H1 (cell line): ENCODE data around the gene EVC2. TPM values are rescaled to one million over a fixed set of nuclear protein-coding genes. Genes with fewer than 3 reads are reported as not detected.

ENCODE experiments used
- CTCF ChIA-PET: fragments of 300-600 bp; sonication (Branson Sonifier 250); formaldehyde crosslinking; loops from one replicate; lab custom pipeline; 2021; ENCODE audit not compliant: partially characterized antibody; lab: Charles Lee
- POLR2A ChIA-PET: fragments of 300-600 bp; sonication (Branson Sonifier 250); formaldehyde crosslinking; loops from one replicate; lab custom pipeline; 2021; ENCODE audit warnings: inconsistent platforms; ENCODE audit not compliant: partially characterized antibody; lab: Charles Lee
- DNase-seq, 2 experiments: peaks; one replicate each; pipeline versions ENCODE4 v3.0.0 to v3.0.0-alpha.2; 2010 to 2022; ENCODE audit warnings: low spot score in 2 of 2, low read depth in 1 of 2, mixed read lengths in 1 of 2
- FAIRE-seq: peaks from 2 replicates; lab custom pipeline; 2011; peaks lifted over from hg19 to GRCh38; lab: Jason Lieb, UNC
- H2AFZ ChIP-seq: 2 replicates; pipeline ENCODE4 v1.8.1; 2012; ENCODE audit warnings: low read length, inconsistent platforms
- H2AK5ac ChIP-seq: 2 replicates; pipeline ENCODE4 v1.6.1; 2013; ENCODE audit warnings: low read depth, low read length
- H2BK120ac ChIP-seq: replicated peaks from 2 replicates; pipeline ENCODE3; 2013; ENCODE audit warnings: low read depth, low read length, inconsistent platforms
- H2BK12ac ChIP-seq: 2 replicates; pipeline ENCODE4 v1.6.1; 2013; ENCODE audit warnings: low read depth, low read length
- H2BK15ac ChIP-seq: 2 replicates; pipeline ENCODE4 v1.6.1; 2013; ENCODE audit warnings: low read length
- H2BK20ac ChIP-seq: 2 replicates; pipeline ENCODE4 v1.6.1; 2013; ENCODE audit warnings: low read length
- H2BK5ac ChIP-seq: 2 replicates; pipeline ENCODE4 v1.6.1; 2013; ENCODE audit warnings: low read depth, low read length
- H3K14ac ChIP-seq: 2 replicates; pipeline ENCODE4 v1.6.1; 2013; ENCODE audit warnings: inconsistent platforms; ENCODE audit not compliant: insufficient read length
- H3K18ac ChIP-seq: 2 replicates; pipeline ENCODE4 v1.6.1; 2013; ENCODE audit warnings: low read length; ENCODE audit errors: extremely low read depth
- H3K23ac ChIP-seq: 2 replicates; pipeline ENCODE4 v1.6.1; 2013; ENCODE audit warnings: inconsistent platforms; ENCODE audit not compliant: insufficient read length
- H3K23me2 ChIP-seq: 2 replicates; pipeline ENCODE4 v1.6.1; 2013; ENCODE audit warnings: low read depth, low read length
- H3K27ac ChIP-seq: 2 replicates; pipeline ENCODE4 v1.6.1; 2011; ENCODE audit warnings: low read depth, low read length, inconsistent platforms
- H3K27me3 ChIP-seq, 4 experiments: replicated peaks in 1 of 4; 1 replicate in 1 of 4; 2 replicates in 3 of 4; pipeline versions ENCODE4 v1.6.1 to v1.8.1; 2011 to 2013; ENCODE audit warnings: low read length in 3 of 4, mild to moderate bottlenecking in 3 of 4, inconsistent platforms in 2 of 4, mixed read lengths in 2 of 4, moderate library complexity in 1 of 4; ENCODE audit not compliant: control insufficient read depth in 3 of 4, insufficient read depth in 3 of 4; ENCODE audit errors: extremely low read depth in 1 of 4
- H3K36me3 ChIP-seq, 4 experiments: 2 replicates each; pipeline versions ENCODE4 v1.6.1 to v1.8.1; 2011 to 2013; ENCODE audit warnings: mild to moderate bottlenecking in 4 of 4, low read length in 3 of 4, moderate library complexity in 2 of 4, control low read depth in 1 of 4, inconsistent platforms in 1 of 4; ENCODE audit not compliant: insufficient read depth in 4 of 4, control insufficient read depth in 2 of 4
- H3K4ac ChIP-seq: replicated peaks from 2 replicates; pipeline ENCODE3; 2013; ENCODE audit warnings: low read length, low read depth, mixed read lengths, inconsistent platforms; ENCODE audit not compliant: insufficient read length
- H3K4me1 ChIP-seq, 4 experiments: replicated peaks in 1 of 4; 1 replicate in 1 of 4; 2 replicates in 3 of 4; pipeline versions ENCODE4 v1.6.1 to v1.8.1; 2011 to 2013; ENCODE audit warnings: low read length in 3 of 4, inconsistent platforms in 2 of 4, mixed read lengths in 1 of 4; ENCODE audit not compliant: insufficient read depth in 4 of 4, control insufficient read depth in 3 of 4
- H3K4me2 ChIP-seq, 2 experiments: 2 replicates each; pipeline versions ENCODE4 v1.6.1 to v1.8.1; 2011 to 2013; ENCODE audit warnings: low read depth in 2 of 2, low read length in 2 of 2, control low read depth in 1 of 2, inconsistent platforms in 1 of 2, mild to moderate bottlenecking in 1 of 2; ENCODE audit not compliant: insufficient read depth in 1 of 2
- H3K4me3 ChIP-seq, 4 experiments: fragments of 200-600, 300-600 bp in 1 of 4; sonication (generic), shearing (Covaris generic), sonication (Bioruptor Twin) in 1 of 4; 2 replicates each; pipeline versions ENCODE4 v1.5.1 to v1.8.1; 2011 to 2016; ENCODE audit warnings: low read length in 4 of 4, low read depth in 3 of 4, control low read depth in 2 of 4, inconsistent platforms in 2 of 4, mild to moderate bottlenecking in 2 of 4, mixed read lengths in 1 of 4, moderate library complexity in 1 of 4; ENCODE audit not compliant: insufficient read depth in 2 of 4; ENCODE audit errors: extremely low read depth in 1 of 4
- H3K56ac ChIP-seq: replicated peaks from 2 replicates; pipeline ENCODE3; 2013; ENCODE audit warnings: low read depth, mild to moderate bottlenecking, mixed read lengths, low read length, inconsistent platforms; ENCODE audit not compliant: insufficient read length
- H3K79me1 ChIP-seq: 2 replicates; pipeline ENCODE4 v1.6.1; 2013; ENCODE audit warnings: low read depth, low read length, control low read depth
- H3K79me2 ChIP-seq, 2 experiments: 2 replicates each; pipeline versions ENCODE4 v1.6.1 to v1.8.1; 2012 to 2013; ENCODE audit warnings: low read length in 2 of 2, mild to moderate bottlenecking in 2 of 2, inconsistent platforms in 1 of 2; ENCODE audit not compliant: insufficient read depth in 2 of 2, control insufficient read depth in 1 of 2
- H3K9ac ChIP-seq, 4 experiments: replicated peaks in 1 of 4; 1 replicate in 1 of 4; 2 replicates in 3 of 4; pipeline versions ENCODE4 v1.6.1 to v1.8.1; 2011 to 2013; ENCODE audit warnings: low read depth in 3 of 4, low read length in 3 of 4, control low read depth in 2 of 4, mild to moderate bottlenecking in 2 of 4, moderate library complexity in 2 of 4, inconsistent platforms in 1 of 4; ENCODE audit errors: extremely low read depth in 1 of 4
- H3K9me3 ChIP-seq, 2 experiments: 2 replicates each; pipeline versions ENCODE4 v1.6.1 to v1.8.1; 2012 to 2013; ENCODE audit warnings: mild to moderate bottlenecking in 2 of 2, moderate library complexity in 2 of 2, control low read depth in 1 of 2, inconsistent platforms in 1 of 2, low read depth in 1 of 2, low read length in 1 of 2, mixed read lengths in 1 of 2; ENCODE audit not compliant: insufficient read depth in 2 of 2
- H4K20me1 ChIP-seq, 2 experiments: replicated peaks in 1 of 2; 2 replicates each; pipeline versions ENCODE3 to v1.8.1; 2011 to 2013; ENCODE audit warnings: inconsistent platforms in 2 of 2, low read length in 2 of 2, mild to moderate bottlenecking in 1 of 2; ENCODE audit not compliant: insufficient read depth in 2 of 2, control insufficient read depth in 1 of 2
- H4K5ac ChIP-seq: 2 replicates; pipeline ENCODE4 v1.6.1; 2013; ENCODE audit warnings: low read length, low read depth, mixed read lengths, inconsistent platforms; ENCODE audit not compliant: insufficient read length
- H4K8ac ChIP-seq: 2 replicates; pipeline ENCODE4 v1.8.0; 2013; ENCODE audit warnings: mild to moderate bottlenecking, moderate library complexity, low read length, inconsistent platforms; ENCODE audit not compliant: insufficient read depth; ENCODE audit errors: extremely low read depth
- H4K91ac ChIP-seq: replicated peaks from 2 replicates; pipeline ENCODE3; 2013; ENCODE audit warnings: low read length, mixed read lengths, inconsistent platforms; ENCODE audit not compliant: insufficient read length
- BACH1 ChIP-seq: IDR thresholded peaks from 2 replicates; pipeline ENCODE4 v1.6.1; 2012; ENCODE audit warnings: low read length, improper control_type of control experiment
- EGR1 ChIP-seq: IDR thresholded peaks from 2 replicates; pipeline ENCODE4 v1.6.1; 2011; ENCODE audit warnings: low read depth, low read length, borderline replicate concordance
- GABPA ChIP-seq: IDR thresholded peaks from 2 replicates; pipeline ENCODE4 v1.6.1; 2011; ENCODE audit warnings: mild to moderate bottlenecking, low read length, moderate library complexity, borderline replicate concordance; ENCODE audit not compliant: insufficient read depth
- HDAC6 ChIP-seq: IDR thresholded peaks from one replicate; pipeline ENCODE4 v1.7.1; 2012; ENCODE audit warnings: low read depth, mild to moderate bottlenecking, inconsistent platforms, low read length, moderate library complexity
- KDM5A ChIP-seq: fragments of 200-600 bp; IDR thresholded peaks from 2 replicates; pipeline ENCODE4 v1.7.1; 2012; ENCODE audit warnings: mild to moderate bottlenecking, low read length, inconsistent platforms, mixed read lengths
- NANOG ChIP-seq: IDR thresholded peaks from 2 replicates; pipeline ENCODE4 v1.6.1; 2011; ENCODE audit warnings: low read length, low read depth, mild to moderate bottlenecking, inconsistent platforms; ENCODE audit not compliant: insufficient read depth, poor library complexity, severe bottlenecking
- POU5F1 ChIP-seq: IDR thresholded peaks from 2 replicates; pipeline ENCODE4 v1.6.1; 2011; ENCODE audit warnings: low read depth, mild to moderate bottlenecking, low read length, moderate library complexity
- RBBP5 ChIP-seq: IDR thresholded peaks from 2 replicates; pipeline ENCODE4 v1.7.1; 2012; ENCODE audit warnings: low read depth, mild to moderate bottlenecking, inconsistent platforms, low read length, moderate library complexity, borderline replicate concordance
- RXRA ChIP-seq: IDR thresholded peaks from 2 replicates; pipeline ENCODE4 v1.6.1; 2011; ENCODE audit warnings: low read depth, mild to moderate bottlenecking, low read length, moderate library complexity; ENCODE audit not compliant: insufficient read depth
- SIX5 ChIP-seq: IDR thresholded peaks from 2 replicates; pipeline ENCODE4 v1.6.1; 2011; ENCODE audit warnings: mild to moderate bottlenecking, low read depth, low read length
- SP4 ChIP-seq: IDR thresholded peaks from 2 replicates; pipeline ENCODE4 v1.6.1; 2012; ENCODE audit warnings: low read length, inconsistent platforms
- TAF1 ChIP-seq: IDR thresholded peaks from 2 replicates; pipeline ENCODE4 v1.6.1; 2011; ENCODE audit warnings: mild to moderate bottlenecking, low read depth, low read length
- TAF7 ChIP-seq: optimal IDR thresholded peaks from 2 replicates; pipeline ENCODE3; 2011; ENCODE audit warnings: low read depth, mild to moderate bottlenecking, inconsistent platforms, low read length, moderate library complexity, borderline replicate concordance
- TEAD4 ChIP-seq: IDR thresholded peaks from 2 replicates; pipeline ENCODE4 v1.6.1; 2012; ENCODE audit warnings: low read depth, low read length, inconsistent platforms, mixed read lengths
- WGBS, 2 experiments: shearing (Covaris generic) in 1 of 2; methylation state at CpG; one replicate each; pipeline versions ENCODE4 v1.1.6 to v1.1.7; 2013 to 2015; ENCODE audit warnings: low lambda C conversion rate in 2 of 2, mixed read lengths in 2 of 2, inconsistent platforms in 1 of 2, low coverage in 1 of 2, missing lambda C conversion rate in 1 of 2; ENCODE audit not compliant: insufficient replicate concordance in 2 of 2, insufficient coverage in 1 of 2, insufficient read length in 1 of 2; ENCODE audit errors: extremely low coverage in 1 of 2, missing lambda C conversion rate in 1 of 2; 5-methylcytosine and 5-hydroxymethylcytosine counted together
- polyA plus RNA-seq, 7 experiments: library from polyadenylated mRNA; depleted of rRNA in 3 of 7; stranded (reverse) in 5 of 7; unstranded in 2 of 7; fragments of >200 nt in 5 of 7; fragments of 200-250 nt in 2 of 7; gene quantifications; 1 replicate in 5 of 7; 2 replicates in 1 of 7; 4 replicates in 1 of 7; pipeline versions ENCODE4 v1.2.1 to v1.2.3, GENCODE V29; 2011 to 2013; ENCODE audit warnings: missing spikeins in 2 of 7, mixed read lengths in 2 of 7
- total RNA-seq: library from RNA; stranded (reverse); fragmentation: NEBNext Ultra II Directional; extraction: Animal tissue kit (Norgen Biotek cat#: 25700); gene quantifications from 2 replicates; pipeline ENCODE4 v1.2.1, GENCODE V29; 2021

The EVC2 gene
- total and polyA plus RNA-seq, 2 of the 8 experiments (the other 6 are each of a cell fraction or from before 2014, with no cell fraction given): 0.73 to 5.9 TPM

DNA sequence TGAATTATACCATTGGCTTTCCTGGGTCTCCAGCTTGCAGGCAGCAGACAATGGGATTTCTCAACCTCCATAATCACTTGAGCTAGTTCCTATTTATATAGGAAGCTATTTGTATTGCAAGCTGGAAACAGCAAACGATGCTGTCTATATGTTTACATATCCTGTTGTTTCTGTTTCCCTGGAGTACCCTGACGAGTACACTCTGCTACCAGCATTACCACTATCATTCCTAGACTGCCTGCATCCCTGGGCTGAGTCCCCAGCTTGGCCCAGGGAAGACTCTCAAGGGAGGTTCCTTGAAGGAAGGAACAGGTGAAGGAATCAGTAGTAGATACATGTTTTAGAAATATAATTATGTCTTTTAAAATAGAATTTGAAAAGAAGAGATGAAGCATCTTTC lies 81.4 kb downstream of the EVC2 start:
- Histone ChIP-seq H2BK20ac (no peak overlapping the region), H4K20me1 (peaks cover 0 to under 1% of the 10 kb centered on the region in 2 experiments), H3K9ac (no peak overlapping the region), H4K5ac (no peak overlapping the region), H2AK5ac (no peak overlapping the region), H3K4me3 (no peak overlapping the region), H2BK5ac (no peak overlapping the region), H3K27ac (no peak overlapping the region), H3K23ac (no peak overlapping the region), H2BK120ac (no peak overlapping the region), H4K91ac (no peak overlapping the region), H4K8ac (no peak overlapping the region), H3K56ac (no peak overlapping the region), H2BK12ac (no peak overlapping the region), H3K27me3 (no peaks in the 10 kb centered on the region), H3K4ac (no peak overlapping the region), H3K79me2 (no peaks in the 10 kb centered on the region), H3K4me1 (no peaks in the 10 kb centered on the region), H3K4me2 (no peak overlapping the region), H3K9me3 (no peaks in the 10 kb centered on the region), H3K14ac (no peak overlapping the region), H3K79me1 (no peaks in the 10 kb centered on the region), H3K36me3 (peaks cover 0 to 12% (median 4%) of the 10 kb centered on the region in 4 experiments; a peak in 4 of 8 replicates), H3K18ac (no peak overlapping the region), H2AFZ (no peak overlapping the region), H3K23me2 (no peaks in the 10 kb centered on the region), H2BK15ac (no peak overlapping the region)
- FAIRE-seq: no peak
- CTCF ChIA-PET: interaction anchor here (0.9 kb wide), 2 partner anchors 8 to 177 kb away, joined by 3 read pairs; no protein-coding TSS in a partner anchor
- WGBS, 2 experiments: 88% methylated on average over 2 of the region's 2 CpGs; no CpG with 5 or more reads in 1 of the 2 experiments
- no peak for DNase-seq
- POLR2A ChIA-PET: no interaction called here
- TF ChIP-seq KDM5A: no peak
- no peak for TF ChIP-seq NANOG
- TF ChIP-seq RBBP5: no peak
- no peak for TF ChIP-seq TEAD4
- no peak for TF ChIP-seq SIX5
- TF ChIP-seq TAF7: no peak
- TF ChIP-seq BACH1: no peak
- TF ChIP-seq HDAC6: no peak
- no peak for TF ChIP-seq POU5F1
- TF ChIP-seq GABPA: no peak
- TF ChIP-seq EGR1: no peak
- TF ChIP-seq TAF1: no peak
- TF ChIP-seq SP4: no peak
- TF ChIP-seq RXRA: no peak
